Measurements from ENCODE around the gene PSMB7. TPM values are rescaled to one million over a fixed set of nuclear protein-coding genes. Genes with fewer than 3 reads are reported as not detected.

Gene PSMB7
- total and polyA plus RNA-seq, 2 of the 13 experiments (the other 11 are each of a cell fraction or from before 2014, with no cell fraction given): 259 to 291 TPM

GRCh38 chr9:124423591-124423990, 8.3 kb upstream of the PSMB7 start:
- Histone ChIP-seq H3K4me2 (ENCODE audit: low read depth, low read length) (peak overlapping the region; percentile 62), H2AFZ (ENCODE audit: low read length) (no peak overlapping the region), H3K9ac (ENCODE audit: insufficient read depth, low read depth, low read length) (no peak overlapping the region), H4K20me1 (ENCODE audit: insufficient read depth, low read length) (no peaks in the 10 kb centered on the region), H3K79me2 (ENCODE audit: insufficient read depth, low read length) (no peaks in the 10 kb centered on the region), H3K4me1 (ENCODE audit: insufficient read depth, low read length) (peaks cover 55% of the 10 kb centered on the region), H3K4me3 (replicated peaks in 1 of 3; ENCODE audit: insufficient read depth in 1 of 3, low read depth in 2 of 3, low read length in 3 of 3) (peak overlapping the region in 1 of 3 experiments; percentile 49; a peak in 1 of 6 replicates), H3K9me3 (ENCODE audit: low read length) (no peaks in the 10 kb centered on the region), H3K27ac (ENCODE audit: extremely low read length, insufficient read depth, low read length) (no peak overlapping the region), H3K36me3 (replicated peaks in 1 of 2; ENCODE audit: control insufficient read depth in 1 of 2, insufficient read depth in 2 of 2, low read length in 2 of 2) (no peaks in the 10 kb centered on the region), H3K27me3 (ENCODE audit: control insufficient read depth in 1 of 2, insufficient read depth in 2 of 2, low read length in 2 of 2) (peaks cover 4 to 15% of the 10 kb centered on the region in 2 experiments; a peak in 2 of 5 replicates)
- DNase-seq (ENCODE audit: low spot score) (no peak), ATAC-seq (peak; percentile 22), FAIRE-seq (no peak)
- CTCF ChIA-PET (ENCODE audit: low intra/inter-chr PET ratio, low total read pairs): no interaction called here
- in situ Hi-C loops (cut with HindIII; ENCODE audit: extremely low pct_ligation_motif_present, low pct_unique_long_range_greater_than_20kb): no loop called here
- intact Hi-C loops (cut with micrococcal nuclease; ENCODE audit: unreplicated experiment): no loop called here
- TF ChIP-seq, protein P1, sequence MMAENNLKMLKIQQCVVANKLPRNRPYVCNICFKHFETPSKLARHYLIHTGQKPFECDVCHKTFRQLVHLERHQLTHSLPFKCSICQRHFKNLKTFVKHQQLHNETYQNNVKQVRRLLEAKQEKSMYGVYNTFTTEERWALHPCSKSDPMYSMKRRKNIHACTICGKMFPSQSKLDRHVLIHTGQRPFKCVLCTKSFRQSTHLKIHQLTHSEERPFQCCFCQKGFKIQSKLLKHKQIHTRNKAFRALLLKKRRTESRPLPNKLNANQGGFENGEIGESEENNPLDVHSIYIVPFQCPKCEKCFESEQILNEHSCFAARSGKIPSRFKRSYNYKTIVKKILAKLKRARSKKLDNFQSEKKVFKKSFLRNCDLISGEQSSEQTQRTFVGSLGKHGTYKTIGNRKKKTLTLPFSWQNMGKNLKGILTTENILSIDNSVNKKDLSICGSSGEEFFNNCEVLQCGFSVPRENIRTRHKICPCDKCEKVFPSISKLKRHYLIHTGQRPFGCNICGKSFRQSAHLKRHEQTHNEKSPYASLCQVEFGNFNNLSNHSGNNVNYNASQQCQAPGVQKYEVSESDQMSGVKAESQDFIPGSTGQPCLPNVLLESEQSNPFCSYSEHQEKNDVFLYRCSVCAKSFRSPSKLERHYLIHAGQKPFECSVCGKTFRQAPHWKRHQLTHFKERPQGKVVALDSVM (CRISPR knock-in tag; IDR thresholded peaks at IDR 0.05): no peak
- no peak for TF ChIP-seq ZFP36L1 (CRISPR knock-in tag; IDR thresholded peaks at IDR 0.05)
- TF ChIP-seq MXD1 (CRISPR knock-in tag; IDR thresholded peaks at IDR 0.05): no peak
- no peak for TF ChIP-seq FOXJ3 (CRISPR knock-in tag; IDR thresholded peaks at IDR 0.05; ENCODE audit: borderline replicate concordance)
- TF ChIP-seq ATF1 (CRISPR knock-in tag; IDR thresholded peaks at IDR 0.05): no peak
- no peak for TF ChIP-seq ZBTB7A (CRISPR knock-in tag; IDR thresholded peaks at IDR 0.05)
- POLR2A ChIA-PET: no interaction called here
- WGBS (ENCODE audit: low lambda C conversion rate): 9% methylated on average over 11 of the region's 11 CpGs
- BruUV-seq (replicated peaks): no TSS peak

GRCh38 chr9:124423155-124423554, 7.9 kb upstream of the PSMB7 start:
- WGBS (ENCODE audit: low lambda C conversion rate): 45% methylated on average over 5 of the region's 5 CpGs
- CTCF ChIA-PET (ENCODE audit: low intra/inter-chr PET ratio, low total read pairs): no interaction called here
- in situ Hi-C loops (cut with HindIII; ENCODE audit: extremely low pct_ligation_motif_present, low pct_unique_long_range_greater_than_20kb): no loop called here
- TF ChIP-seq FLYWCH1 (CRISPR knock-in tag; IDR thresholded peaks at IDR 0.05): no peak
- TF ChIP-seq TCF12 (IDR thresholded peaks at IDR 0.05): no peak
- TF ChIP-seq TCF12 (CRISPR knock-in tag; IDR thresholded peaks at IDR 0.05): no peak

More at GRCh38 chr9:124423155-124423554, 7.9 kb upstream of the PSMB7 start:
- Histone ChIP-seq H2AFZ (ENCODE audit: low read length) (no peak overlapping the region), H3K79me2 (ENCODE audit: insufficient read depth, low read length) (no peaks in the 10 kb centered on the region), H3K36me3 (replicated peaks in 1 of 2; ENCODE audit: control insufficient read depth in 1 of 2, insufficient read depth in 2 of 2, low read length in 2 of 2) (no peaks in the 10 kb centered on the region), H3K4me1 (ENCODE audit: insufficient read depth, low read length) (peaks cover 54% of the 10 kb centered on the region), H3K4me3 (replicated peaks in 1 of 3; ENCODE audit: insufficient read depth in 1 of 3, low read depth in 2 of 3, low read length in 3 of 3) (peak overlapping the region in 1 of 3 experiments; percentile 49; a peak in 1 of 6 replicates), H3K9me3 (ENCODE audit: low read length) (no peaks in the 10 kb centered on the region), H3K9ac (ENCODE audit: insufficient read depth, low read depth, low read length) (no peak overlapping the region), H3K27me3 (ENCODE audit: control insufficient read depth in 1 of 2, insufficient read depth in 2 of 2, low read length in 2 of 2) (peaks cover 4 to 15% of the 10 kb centered on the region in 2 experiments; a peak in 2 of 5 replicates), H3K27ac (ENCODE audit: extremely low read length, insufficient read depth, low read length) (no peak overlapping the region), H4K20me1 (ENCODE audit: insufficient read depth, low read length) (no peaks in the 10 kb centered on the region), H3K4me2 (ENCODE audit: low read depth, low read length) (peak overlapping the region; percentile 62)
- POLR2A ChIA-PET: no interaction called here
- DNase-seq (ENCODE audit: low spot score) (no peak), FAIRE-seq (no peak), ATAC-seq (no peak)
- intact Hi-C loops (cut with micrococcal nuclease; ENCODE audit: unreplicated experiment): no loop called here
- BruUV-seq (replicated peaks): no TSS peak
